ENCODE results near the gene NFAM1. TPM values are rescaled to one million over a fixed set of nuclear protein-coding genes. Genes with fewer than 3 reads are reported as not detected.

Gene NFAM1
- total and polyA plus RNA-seq, 8 donors = 0.15 to 18.1 (median 0.83) TPM

DNA sequence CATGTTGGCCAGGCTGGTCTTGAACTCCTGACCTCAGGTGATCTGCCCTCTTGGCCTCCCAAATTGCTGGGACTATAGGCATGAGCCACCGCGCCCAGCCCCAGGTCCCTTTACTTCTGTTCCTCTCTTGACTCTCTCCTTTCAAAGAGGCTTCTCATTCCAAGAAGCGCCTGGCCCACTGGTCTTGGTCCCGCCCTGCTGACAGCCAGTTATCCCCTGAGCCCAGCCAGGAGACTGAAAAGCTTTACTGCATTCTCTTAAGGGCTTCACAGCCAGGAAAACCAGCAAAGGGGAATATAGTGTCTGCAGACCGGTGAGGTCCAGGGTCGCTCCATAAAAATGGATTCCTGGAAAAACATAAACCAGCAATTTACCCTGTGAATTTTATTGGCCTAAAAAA lies 68.3 kb downstream of the NFAM1 start:
- DNase-seq = no peak

GRCh38 chr22:42361523-42361922 lies 70.7 kb downstream of the NFAM1 start:
- intact Hi-C loops (cut with DNase I; ENCODE audit: low total_unique reads) = no loop called here

More for the DNA sequence above, 68.3 kb downstream of the NFAM1 start:
- Histone ChIP-seq H3K27me3 (peaks cover 0 to 38% (median 14%) of the 10 kb centered on the region in 3 donors), H3K27ac (no peak overlapping the region), H3K4me1 (peaks cover 32 to 49% (median 42%) of the 10 kb centered on the region in 4 donors), H3K9me3 (no peaks in the 10 kb centered on the region), H3K36me3 (no peaks in the 10 kb centered on the region), H3K4me3 (no peak overlapping the region)
- no peak for TF ChIP-seq CTCF (IDR thresholded peaks at IDR 0.05)
- TF ChIP-seq EP300 (IDR thresholded peaks at IDR 0.05) = no peak
- no peak for TF ChIP-seq POLR2AphosphoS5 (IDR thresholded peaks at IDR 0.05)
- TF ChIP-seq POLR2A (IDR thresholded peaks at IDR 0.05) = no peak
- intact Hi-C loops (cut with DNase I; ENCODE audit: low total_unique reads) = no loop called here
- 85 to 98% (median 94%) methylated on average over 6 of the region's 6 CpGs for WGBS, 5 donors

GRCh38 chr22:42360348-42360747 lies 71.9 kb downstream of the NFAM1 start:
- no peak overlapping the region for H3K4me3 ChIP-seq
- H3K27me3 ChIP-seq = peaks cover 0 to 4% (median 0%) of the 10 kb centered on the region in 3 donors
- 35 to 65% (median 51%) methylated on average over 7 of the region's 7 CpGs for WGBS, 5 donors
- no peaks in the 10 kb centered on the region for H3K9me3 ChIP-seq
- no peak for TF ChIP-seq POLR2A (IDR thresholded peaks at IDR 0.05)
- peak in 1 of 3 donors; percentile 63 for TF ChIP-seq POLR2AphosphoS5 (IDR thresholded peaks at IDR 0.05)
- H3K36me3 ChIP-seq = no peaks in the 10 kb centered on the region
- intact Hi-C loops (cut with DNase I; ENCODE audit: low total_unique reads) = no loop called here
- DNase-seq = peak; percentile 75 to 83
- H3K27ac ChIP-seq = peak overlapping the region in 2 of 5 donors; percentile 14 to 42
- H3K4me1 ChIP-seq = peaks cover 4 to 27% (median 21%) of the 10 kb centered on the region in 4 donors

More at GRCh38 chr22:42361523-42361922, 70.7 kb downstream of the NFAM1 start:
- TF ChIP-seq CTCF (IDR thresholded peaks at IDR 0.05) (no peak), POLR2AphosphoS5 (IDR thresholded peaks at IDR 0.05) (no peak)
- Histone ChIP-seq H3K4me3 (no peak overlapping the region), H3K9me3 (no peaks in the 10 kb centered on the region), H3K27ac (no peak overlapping the region), H3K36me3 (no peaks in the 10 kb centered on the region), H3K27me3 (peaks cover 0 to 14% (median 0%) of the 10 kb centered on the region in 3 donors), H3K4me1 (peaks cover 13 to 39% (median 27%) of the 10 kb centered on the region in 4 donors)
- 93 to 98% (median 95%) methylated on average over 9 to 10 of the region's 10 CpGs for WGBS, 5 donors
- DNase-seq = no peak

DNA sequence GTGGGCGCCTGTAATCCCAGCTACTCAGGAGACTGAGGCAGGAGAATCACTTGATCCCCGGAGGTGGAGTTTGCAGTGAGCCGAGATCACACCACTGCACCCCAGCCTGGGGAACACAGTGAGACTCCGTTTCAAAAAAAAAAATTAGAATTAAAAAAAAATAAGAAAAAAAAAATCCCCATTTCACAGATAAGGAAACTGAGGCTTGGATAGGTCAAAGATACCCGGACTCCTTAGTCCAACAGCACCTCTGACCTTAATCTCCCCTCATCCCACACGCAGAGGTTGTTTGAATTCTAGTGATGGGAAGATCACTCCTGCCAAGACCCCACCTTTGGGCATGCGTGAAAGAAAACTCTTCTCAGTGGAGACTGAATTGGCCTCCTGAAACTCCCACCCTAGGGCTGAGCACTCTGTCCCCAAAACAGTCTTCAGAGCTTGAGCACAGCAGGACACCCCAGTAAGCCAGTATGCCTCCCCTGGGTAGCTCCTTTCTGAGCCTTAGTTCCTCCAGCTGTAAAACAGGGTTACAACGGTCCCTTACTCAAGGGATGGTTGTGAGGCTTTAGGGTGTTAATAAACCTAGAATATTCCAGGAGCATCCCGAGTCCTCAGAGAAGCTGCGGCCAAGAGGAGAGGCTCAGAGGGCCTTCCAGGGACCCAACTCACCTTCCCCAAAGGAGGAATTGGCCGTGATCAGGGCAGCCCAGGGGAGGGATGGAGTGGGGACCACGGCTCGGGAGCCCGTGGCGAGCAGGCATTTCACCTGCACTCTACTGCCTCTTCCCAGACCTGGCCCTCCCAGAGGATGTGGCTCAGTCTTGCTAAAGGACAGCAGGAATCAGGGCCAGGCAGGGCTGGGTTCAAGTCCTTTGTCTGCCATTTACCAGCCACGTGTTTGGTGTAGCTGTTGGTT lies 73.3 kb downstream of the NFAM1 start:
- TF ChIP-seq CTCF (IDR thresholded peaks at IDR 0.05) (no peak), EP300 (IDR thresholded peaks at IDR 0.05) (no peak), POLR2AphosphoS5 (IDR thresholded peaks at IDR 0.05) (no peak), POLR2A (IDR thresholded peaks at IDR 0.05) (no peak)
- Histone ChIP-seq H3K27me3 (no peaks in the 10 kb centered on the region), H3K27ac (no peak overlapping the region), H3K4me1 (peaks cover 0 to 19% (median 13%) of the 10 kb centered on the region in 4 donors), H3K4me3 (no peak overlapping the region), H3K36me3 (no peaks in the 10 kb centered on the region), H3K9me3 (no peaks in the 10 kb centered on the region)
- 85 to 88% (median 87%) methylated on average over 16 of the region's 16 CpGs for WGBS, 5 donors
- no peak for DNase-seq
- intact Hi-C loops (cut with DNase I; ENCODE audit: low total_unique reads) = no loop called here
